ENCODE results near the gene STK32C. TPM values are rescaled to one million over a fixed set of nuclear protein-coding genes. Genes with fewer than 3 reads are reported as not detected.

The STK32C gene
- total RNA-seq, 1 donor from 2014 or later = 13.8 TPM

- Mint-ChIP-seq H3K4me1 (peaks cover 33% of the 10 kb centered on the region), H3K4me3 (peak overlapping the region; percentile 78), H3K9me3 (no peaks in the 10 kb centered on the region), H3K36me3 (ENCODE audit: low read depth) (no peaks in the 10 kb centered on the region), H3K27me3 (no peaks in the 10 kb centered on the region), H3K27ac (peak overlapping the region; percentile 83)
- TF ChIP-seq CTCF (IDR thresholded peaks at IDR 0.05) = no peak
- DNase-seq (peak; percentile 37), ATAC-seq (ENCODE audit: low read depth) (peak; percentile 80)
- POLR2A ChIA-PET = no interaction called here
- CTCF ChIA-PET = interaction anchor here (0.6 kb wide), 1 partner anchor 68 kb away, joined by 3 read pairs; no protein-coding TSS in a partner anchor
- intact Hi-C loops (cut with micrococcal nuclease) = loop anchor here (1.0 kb wide), 1 partner anchor 76 kb away; no protein-coding TSS in a partner anchor
Observed at GRCh38 chr10:132232023-132232951, 75.5 kb downstream of the STK32C start.

GRCh38 chr10:132231656-132232022 lies 76.1 kb downstream of the STK32C start:
- ATAC-seq (ENCODE audit: low read depth) (no peak), DNase-seq (no peak)
- H3K9me3 Mint-ChIP-seq = no peaks in the 10 kb centered on the region

GRCh38 chr10:132230557-132231210 lies 77.1 kb downstream of the STK32C start:
- no peak overlapping the region for H3K27ac Mint-ChIP-seq

More at GRCh38 chr10:132231656-132232022, 76.1 kb downstream of the STK32C start:
- Mint-ChIP-seq H3K27me3 (no peaks in the 10 kb centered on the region), H3K27ac (no peak overlapping the region), H3K4me1 (peaks cover 33% of the 10 kb centered on the region), H3K36me3 (ENCODE audit: low read depth) (no peaks in the 10 kb centered on the region), H3K4me3 (no peak overlapping the region)
- intact Hi-C loops (cut with micrococcal nuclease) = loop anchor here (1.0 kb wide), 1 partner anchor 77 kb away; no protein-coding TSS in a partner anchor
- TF ChIP-seq CTCF (IDR thresholded peaks at IDR 0.05) = no peak
- ChIA-PET CTCF (interaction anchor here (0.6 kb wide), 1 partner anchor 69 kb away, joined by 3 read pairs; no protein-coding TSS in a partner anchor), POLR2A (no interaction called here)

GRCh38 chr10:132229834-132230556 lies 77.8 kb downstream of the STK32C start:
- TF ChIP-seq CTCF (IDR thresholded peaks at IDR 0.05) = no peak
- peak overlapping the region; percentile 80 for H3K4me3 Mint-ChIP-seq
- intact Hi-C loops (cut with micrococcal nuclease) = no loop called here
- H3K9me3 Mint-ChIP-seq = no peaks in the 10 kb centered on the region
- H3K4me1 Mint-ChIP-seq = peaks cover 33% of the 10 kb centered on the region
- CTCF ChIA-PET = no interaction called here
- H3K36me3 Mint-ChIP-seq (ENCODE audit: low read depth) = no peaks in the 10 kb centered on the region
- H3K27me3 Mint-ChIP-seq = no peaks in the 10 kb centered on the region
- ATAC-seq (ENCODE audit: low read depth) = peak; percentile 30
- POLR2A ChIA-PET = interaction anchor here (0.7 to 1.2 kb wide), 3 partner anchors 61 to 223 kb away, joined by 3 to 5 read pairs (median 4); partner anchors contain the start of gene STK32C
- peak overlapping the region; percentile 76 for H3K27ac Mint-ChIP-seq
- DNase-seq = no peak

More at GRCh38 chr10:132230557-132231210, 77.1 kb downstream of the STK32C start:
- Mint-ChIP-seq H3K4me3 (peak overlapping the region; percentile 80), H3K27me3 (no peaks in the 10 kb centered on the region), H3K4me1 (peaks cover 33% of the 10 kb centered on the region), H3K9me3 (no peaks in the 10 kb centered on the region), H3K36me3 (ENCODE audit: low read depth) (no peaks in the 10 kb centered on the region)
- ATAC-seq (ENCODE audit: low read depth) (no peak), DNase-seq (no peak)
- ChIA-PET POLR2A (interaction anchor here (1.2 kb wide), 1 partner anchor 222 kb away, joined by 4 read pairs; no protein-coding TSS in a partner anchor), CTCF (no interaction called here)
- intact Hi-C loops (cut with micrococcal nuclease) = no loop called here
- TF ChIP-seq CTCF (IDR thresholded peaks at IDR 0.05) = no peak
